Memory B cell (primary cell): ENCODE data around the gene GPR27.

ENCODE experiments used
- ATAC-seq: fragments of 150-1000 bp; cut with Tn5 transposase; 2 replicates; pipeline ENCODE4 v1.10.0; 2021; ENCODE audit warnings: low read depth, mild to moderate bottlenecking, moderate library complexity
- DNase-seq, 2 donors: peaks; one replicate each; pipeline ENCODE4 v3.0.0; 2022; ENCODE audit warnings: low spot score in 2 of 2
- H3K27ac Mint-ChIP-seq: one replicate; pipeline ENCODE4 v1.8.0; 2022; ENCODE audit warnings: mild to moderate bottlenecking, moderate library complexity, mixed read lengths
- H3K27me3 Mint-ChIP-seq: one replicate; pipeline ENCODE4 v1.8.0; 2022; ENCODE audit warnings: mixed read lengths
- H3K36me3 Mint-ChIP-seq: one replicate; pipeline ENCODE4 v1.8.0; 2022; ENCODE audit warnings: mild to moderate bottlenecking, mixed read lengths
- H3K4me1 Mint-ChIP-seq: one replicate; pipeline ENCODE4 v1.8.0; 2022; ENCODE audit warnings: mixed read lengths
- H3K4me3 Mint-ChIP-seq: one replicate; pipeline ENCODE4 v1.8.0; 2022; ENCODE audit warnings: mild to moderate bottlenecking, moderate library complexity, mixed read lengths
- H3K9me3 Mint-ChIP-seq: one replicate; pipeline ENCODE4 v1.8.0; 2022; ENCODE audit warnings: mixed read lengths

GPR27 gene

GRCh38 chr3:71785532-71786216 is 32.0 kb downstream of the GPR27 start:
- Mint-ChIP-seq H3K9me3 (no peaks in the 10 kb centered on the region), H3K4me3 (peak overlapping the region; percentile 56), H3K27ac (no peak overlapping the region), H3K4me1 (peaks cover 10% of the 10 kb centered on the region), H3K36me3 (no peaks in the 10 kb centered on the region), H3K27me3 (peaks cover 18% of the 10 kb centered on the region)
- DNase-seq (no peak), ATAC-seq (no peak)

- no peak for DNase-seq
- no peak overlapping the region for H3K27ac Mint-ChIP-seq
- no peaks in the 10 kb centered on the region for H3K9me3 Mint-ChIP-seq
- H3K4me1 Mint-ChIP-seq, result peaks cover 10% of the 10 kb centered on the region
- ATAC-seq, result no peak
- H3K4me3 Mint-ChIP-seq, result no peak overlapping the region
- peaks cover 18% of the 10 kb centered on the region for H3K27me3 Mint-ChIP-seq
- no peaks in the 10 kb centered on the region for H3K36me3 Mint-ChIP-seq
These were observed 32.5 kb downstream of the GPR27 start for GRCh38 chr3:71786217-71786549.

GRCh38 chr3:71786551-71786950 is 32.9 kb downstream of the GPR27 start:
- DNase-seq (no peak), ATAC-seq (no peak)
- peaks cover 19% of the 10 kb centered on the region for H3K27me3 Mint-ChIP-seq
- no peaks in the 10 kb centered on the region for H3K9me3 Mint-ChIP-seq
- H3K4me3 Mint-ChIP-seq, result no peak overlapping the region
- H3K27ac Mint-ChIP-seq, result no peak overlapping the region
- H3K36me3 Mint-ChIP-seq, result no peaks in the 10 kb centered on the region
- peaks cover 10% of the 10 kb centered on the region for H3K4me1 Mint-ChIP-seq

GRCh38 chr3:71787851-71788405 is 34.3 kb downstream of the GPR27 start:
- Mint-ChIP-seq H3K4me3 (no peak overlapping the region), H3K27ac (no peak overlapping the region), H3K9me3 (no peaks in the 10 kb centered on the region), H3K4me1 (peaks cover 10% of the 10 kb centered on the region), H3K36me3 (no peaks in the 10 kb centered on the region), H3K27me3 (peaks cover 17% of the 10 kb centered on the region)
- DNase-seq (no peak), ATAC-seq (no peak)

GRCh38 chr3:71789922-71790321 is 36.3 kb downstream of the GPR27 start:
- DNase-seq, result no peak
- H3K27me3 Mint-ChIP-seq, result peaks cover 14% of the 10 kb centered on the region
- peaks cover 7% of the 10 kb centered on the region for H3K4me1 Mint-ChIP-seq
- no peak overlapping the region for H3K27ac Mint-ChIP-seq
- no peaks in the 10 kb centered on the region for H3K9me3 Mint-ChIP-seq
- H3K4me3 Mint-ChIP-seq, result no peak overlapping the region
- ATAC-seq, result no peak
- no peaks in the 10 kb centered on the region for H3K36me3 Mint-ChIP-seq

- Mint-ChIP-seq H3K27ac (no peak overlapping the region), H3K9me3 (no peaks in the 10 kb centered on the region), H3K27me3 (peaks cover 16% of the 10 kb centered on the region)
These were observed 38.0 kb downstream of the GPR27 start for GRCh38 chr3:71791634-71792033.

GRCh38 chr3:71796290-71796689 is 42.6 kb downstream of the GPR27 start:
- H3K9me3 Mint-ChIP-seq, result no peaks in the 10 kb centered on the region
- H3K4me1 Mint-ChIP-seq, result peaks cover 2% of the 10 kb centered on the region
- H3K4me3 Mint-ChIP-seq, result no peak overlapping the region
- H3K36me3 Mint-ChIP-seq, result no peaks in the 10 kb centered on the region
- no peak overlapping the region for H3K27ac Mint-ChIP-seq
- no peak for ATAC-seq
- H3K27me3 Mint-ChIP-seq, result peaks cover 15% of the 10 kb centered on the region
- DNase-seq, result no peak

More at GRCh38 chr3:71791634-71792033, 38.0 kb downstream of the GPR27 start:
- Mint-ChIP-seq H3K4me3 (no peak overlapping the region), H3K4me1 (no peaks in the 10 kb centered on the region), H3K36me3 (no peaks in the 10 kb centered on the region)
- DNase-seq, result no peak
- no peak for ATAC-seq

- Mint-ChIP-seq H3K27ac (no peak overlapping the region), H3K4me1 (peaks cover 2% of the 10 kb centered on the region), H3K9me3 (no peaks in the 10 kb centered on the region), H3K4me3 (no peak overlapping the region), H3K36me3 (no peaks in the 10 kb centered on the region), H3K27me3 (peaks cover 17% of the 10 kb centered on the region)
- ATAC-seq (no peak), DNase-seq (no peak)
These were observed 43.8 kb downstream of the GPR27 start for GRCh38 chr3:71797455-71797854.

GRCh38 chr3:71800023-71800422 is 46.4 kb downstream of the GPR27 start:
- no peaks in the 10 kb centered on the region for H3K36me3 Mint-ChIP-seq
- no peak overlapping the region for H3K27ac Mint-ChIP-seq
- no peak for DNase-seq
- ATAC-seq, result no peak
- peaks cover 2% of the 10 kb centered on the region for H3K4me1 Mint-ChIP-seq
- no peaks in the 10 kb centered on the region for H3K9me3 Mint-ChIP-seq
- H3K4me3 Mint-ChIP-seq, result no peak overlapping the region
- H3K27me3 Mint-ChIP-seq, result peaks cover 19% of the 10 kb centered on the region

GRCh38 chr3:71801986-71802385 is 48.3 kb downstream of the GPR27 start:
- H3K27ac Mint-ChIP-seq, result no peak overlapping the region
- H3K27me3 Mint-ChIP-seq, result peaks cover 14% of the 10 kb centered on the region
- no peaks in the 10 kb centered on the region for H3K36me3 Mint-ChIP-seq
- DNase-seq (no peak), ATAC-seq (no peak)
- H3K4me3 Mint-ChIP-seq, result no peak overlapping the region
- H3K9me3 Mint-ChIP-seq, result no peaks in the 10 kb centered on the region
- H3K4me1 Mint-ChIP-seq, result peaks cover 2% of the 10 kb centered on the region

GRCh38 chr3:71803248-71803647 is 49.6 kb downstream of the GPR27 start:
- ATAC-seq, result no peak
- peaks cover 14% of the 10 kb centered on the region for H3K27me3 Mint-ChIP-seq
- DNase-seq, result no peak
- H3K36me3 Mint-ChIP-seq, result no peaks in the 10 kb centered on the region
- no peak overlapping the region for H3K4me3 Mint-ChIP-seq
- H3K27ac Mint-ChIP-seq, result no peak overlapping the region
- peaks cover 2% of the 10 kb centered on the region for H3K4me1 Mint-ChIP-seq
- H3K9me3 Mint-ChIP-seq, result no peaks in the 10 kb centered on the region

GRCh38 chr3:71805199-71805598 is 51.5 kb downstream of the GPR27 start:
- H3K4me1 Mint-ChIP-seq, result peaks cover 1% of the 10 kb centered on the region
- no peaks in the 10 kb centered on the region for H3K9me3 Mint-ChIP-seq
- H3K27ac Mint-ChIP-seq, result no peak overlapping the region
- peaks cover 8% of the 10 kb centered on the region for H3K27me3 Mint-ChIP-seq
- DNase-seq, result no peak
- no peaks in the 10 kb centered on the region for H3K36me3 Mint-ChIP-seq
- no peak for ATAC-seq
- H3K4me3 Mint-ChIP-seq, result no peak overlapping the region

- DNase-seq, result no peak
- no peak for ATAC-seq
- H3K27me3 Mint-ChIP-seq, result peaks cover 7% of the 10 kb centered on the region
- H3K9me3 Mint-ChIP-seq, result no peaks in the 10 kb centered on the region
- H3K27ac Mint-ChIP-seq, result no peak overlapping the region
- H3K4me1 Mint-ChIP-seq, result no peaks in the 10 kb centered on the region
- no peak overlapping the region for H3K4me3 Mint-ChIP-seq
- no peaks in the 10 kb centered on the region for H3K36me3 Mint-ChIP-seq
These were observed 52.0 kb downstream of the GPR27 start for GRCh38 chr3:71805691-71806090.
